Measurements from ENCODE around the gene JDP2. TPM values are rescaled to one million over a fixed set of nuclear protein-coding genes. Genes with fewer than 3 reads are reported as not detected.

Gene JDP2
- polyA plus RNA-seq, 4 donors, result 21.1 to 84.5 (median 24.1) TPM

GRCh38 chr14:75479770-75480600, 52.2 kb downstream of the JDP2 start:
- no peak for DNase-seq (ENCODE audit: low read depth in 4 of 4, low spot score in 3 of 4)

DNA sequence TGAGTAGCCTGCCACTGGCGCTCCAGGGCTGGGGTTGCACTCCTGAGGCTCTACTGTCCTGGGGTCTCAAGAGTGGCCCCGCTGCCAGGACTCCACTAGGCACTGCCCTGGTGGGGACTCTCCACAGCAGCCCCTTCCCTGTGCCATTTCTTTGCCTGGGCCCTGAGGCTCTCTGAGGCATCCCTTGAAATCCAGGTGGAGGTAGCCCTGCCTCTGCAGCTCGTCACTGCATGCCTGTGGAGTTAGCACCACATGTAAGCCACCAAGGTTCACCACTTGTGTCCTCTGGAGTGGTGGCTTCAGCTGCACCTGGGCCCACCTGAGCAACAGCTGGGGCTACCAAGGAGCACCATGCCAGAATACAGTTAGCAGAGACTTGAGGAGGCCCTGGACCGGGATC, 54.5 kb downstream of the JDP2 start:
- DNase-seq (ENCODE audit: low read depth in 4 of 4, low spot score in 3 of 4), result no peak

DNA sequence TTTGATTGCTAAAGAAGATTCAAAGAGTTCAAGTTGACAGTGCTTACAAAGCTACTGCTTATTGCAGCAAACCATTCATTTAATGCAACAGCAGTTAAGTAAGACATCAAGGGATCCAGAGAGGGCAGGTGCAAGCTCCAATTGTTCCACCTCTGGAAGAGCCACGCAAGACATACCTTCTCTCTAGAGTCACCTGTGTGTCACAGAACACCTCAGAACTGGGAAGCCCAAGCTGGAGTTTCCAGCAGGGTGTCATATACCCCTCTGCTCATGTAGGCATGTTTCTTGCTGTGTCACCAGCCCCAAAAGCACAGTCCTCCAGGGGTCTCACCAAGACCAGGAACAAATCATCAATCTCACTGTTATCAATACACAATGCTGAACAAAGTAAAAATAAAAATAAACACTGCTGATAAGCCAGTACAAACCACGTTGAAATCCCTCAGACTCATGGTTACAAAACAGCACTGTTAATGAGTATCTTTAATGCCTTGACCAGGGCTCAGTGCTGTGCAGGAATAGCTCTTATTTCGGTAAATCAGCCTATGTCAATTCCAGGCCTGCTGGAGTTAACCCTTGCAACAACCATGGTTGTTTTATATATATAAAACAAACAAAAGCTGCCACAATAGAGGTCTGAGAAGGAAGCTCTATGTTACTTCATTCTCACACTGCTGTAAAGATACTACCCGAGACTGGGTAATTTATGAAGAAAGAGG, 57.0 kb downstream of the JDP2 start:
- DNase-seq (ENCODE audit: low read depth in 4 of 4, low spot score in 3 of 4), result no peak

DNA sequence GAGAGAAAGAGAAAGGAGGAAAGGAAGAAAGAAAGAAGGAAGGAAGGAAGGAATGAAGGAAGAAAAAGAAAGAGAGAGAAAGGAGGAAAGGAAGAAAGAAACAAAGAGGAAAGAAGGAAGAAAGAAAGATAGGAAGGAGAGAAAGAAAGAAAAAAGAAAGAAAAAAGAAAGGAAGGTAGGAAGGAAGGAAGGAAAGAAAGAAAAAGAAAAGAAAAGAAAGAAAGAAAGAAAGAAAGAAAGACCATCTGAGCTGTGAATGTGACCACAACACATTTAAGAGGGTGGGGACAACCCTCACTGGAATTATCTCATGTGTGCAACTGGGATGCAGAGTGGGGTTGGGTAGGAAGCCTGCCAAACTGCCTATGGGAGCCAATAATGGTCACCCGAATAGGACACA, 58.5 kb downstream of the JDP2 start:
- DNase-seq (ENCODE audit: low read depth in 4 of 4, low spot score in 3 of 4), result no peak

GRCh38 chr14:75487155-75487671, 59.4 kb downstream of the JDP2 start:
- DNase-seq (ENCODE audit: low read depth in 4 of 4, low spot score in 3 of 4), result no peak

GRCh38 chr14:75489480-75489837, 61.6 kb downstream of the JDP2 start:
- DNase-seq (ENCODE audit: low read depth in 4 of 4, low spot score in 3 of 4), result no peak

- DNase-seq (ENCODE audit: low read depth in 4 of 4, low spot score in 3 of 4), result no peak
These were observed 63.7 kb downstream of the JDP2 start for GRCh38 chr14:75491376-75491978.

GRCh38 chr14:75492832-75493591, 65.2 kb downstream of the JDP2 start:
- no peak for DNase-seq (ENCODE audit: low read depth in 4 of 4, low spot score in 3 of 4)

DNA sequence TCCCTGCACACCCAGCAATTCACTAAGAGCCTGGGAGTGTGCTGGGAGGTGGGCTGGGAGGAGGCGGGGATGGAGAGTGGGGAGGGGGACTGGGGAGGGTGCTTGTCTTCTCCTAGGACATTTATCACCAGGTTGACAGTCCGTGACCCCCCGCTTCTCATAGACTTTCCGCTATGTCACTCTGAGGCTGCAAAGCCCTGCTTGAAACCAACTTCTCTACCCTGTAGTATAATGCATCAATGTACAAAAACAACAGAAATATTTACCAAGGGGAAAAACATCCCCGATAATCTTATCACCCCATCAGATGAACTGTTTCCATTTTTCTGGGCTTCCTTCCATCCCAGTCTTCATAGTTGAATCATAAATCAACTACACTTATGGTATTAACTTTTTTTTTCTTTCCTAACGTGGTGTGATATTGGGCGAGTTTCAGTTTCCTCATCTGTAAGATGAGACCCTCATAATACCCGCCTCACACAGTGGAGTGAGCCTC, 65.8 kb downstream of the JDP2 start:
- no peak for DNase-seq (ENCODE audit: low read depth in 4 of 4, low spot score in 3 of 4)

GRCh38 chr14:75494896-75495295, 67.1 kb downstream of the JDP2 start:
- no peak for DNase-seq (ENCODE audit: low read depth in 4 of 4, low spot score in 3 of 4)

- DNase-seq (ENCODE audit: low read depth in 4 of 4, low spot score in 3 of 4), result no peak
These were observed 67.6 kb downstream of the JDP2 start for GRCh38 chr14:75495399-75495798.

GRCh38 chr14:75495882-75496281, 68.1 kb downstream of the JDP2 start:
- no peak for DNase-seq (ENCODE audit: low read depth in 4 of 4, low spot score in 3 of 4)

DNA sequence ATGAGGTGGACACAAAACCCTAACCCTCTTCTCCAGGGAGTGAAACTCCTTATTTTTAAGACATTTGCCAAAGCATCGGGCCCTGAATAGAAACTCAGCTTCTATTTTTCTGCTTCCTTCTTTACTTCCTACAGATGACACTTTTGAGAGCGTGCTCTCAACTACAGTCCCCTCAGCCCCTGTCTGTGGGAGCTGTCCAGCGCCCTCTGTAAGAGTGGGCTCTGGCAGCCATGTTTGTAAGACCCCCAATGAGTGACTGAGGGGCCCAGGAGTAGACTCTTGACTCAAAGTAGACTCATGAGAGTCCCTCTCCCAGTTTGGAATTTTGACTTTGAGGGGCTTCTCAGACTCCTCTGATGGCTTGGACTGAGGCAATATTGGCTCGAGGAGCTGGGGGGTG, 68.9 kb downstream of the JDP2 start:
- DNase-seq (ENCODE audit: low read depth in 4 of 4, low spot score in 3 of 4), result no peak

DNA sequence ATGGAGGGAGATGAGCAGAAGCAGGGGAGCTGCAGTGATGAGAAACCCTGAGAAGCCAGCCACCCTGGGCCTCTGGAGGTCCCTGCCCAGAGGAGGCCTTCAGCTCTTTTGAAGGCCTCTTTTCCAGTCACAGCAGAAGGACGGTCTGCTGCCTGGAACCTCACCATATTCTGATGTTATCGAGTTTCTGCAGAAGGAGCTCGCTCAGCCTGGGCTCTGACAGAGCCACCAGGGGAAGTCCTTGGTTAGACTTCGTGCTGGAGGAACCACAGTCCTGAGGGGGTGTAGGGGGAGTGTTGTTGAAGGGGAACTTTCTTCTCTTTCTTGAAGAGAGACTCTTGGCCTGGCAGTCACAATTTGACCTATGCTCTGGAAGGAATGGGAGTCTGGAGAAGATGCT, 69.4 kb downstream of the JDP2 start:
- DNase-seq (ENCODE audit: low read depth in 4 of 4, low spot score in 3 of 4), result no peak

DNA sequence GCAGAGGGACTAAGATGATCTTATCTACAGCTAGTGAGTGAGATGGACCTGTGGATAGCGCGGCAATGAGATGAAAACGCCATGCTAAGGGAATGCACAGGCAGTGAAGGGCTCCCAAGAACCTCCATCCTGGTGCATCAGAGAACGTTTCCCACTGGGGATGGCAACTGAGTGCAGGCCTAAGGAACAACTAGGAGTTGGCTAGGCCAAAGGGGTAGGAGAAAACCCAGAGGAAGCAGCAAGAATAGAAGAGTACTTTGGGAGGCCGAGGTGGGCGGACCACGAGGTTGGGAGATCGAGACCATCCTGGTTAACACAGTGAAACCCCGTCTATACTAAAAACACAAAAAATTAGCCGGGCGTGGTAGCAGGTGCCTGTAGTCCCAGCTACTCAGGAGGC, 69.9 kb downstream of the JDP2 start:
- no peak for DNase-seq (ENCODE audit: low read depth in 4 of 4, low spot score in 3 of 4)

DNA sequence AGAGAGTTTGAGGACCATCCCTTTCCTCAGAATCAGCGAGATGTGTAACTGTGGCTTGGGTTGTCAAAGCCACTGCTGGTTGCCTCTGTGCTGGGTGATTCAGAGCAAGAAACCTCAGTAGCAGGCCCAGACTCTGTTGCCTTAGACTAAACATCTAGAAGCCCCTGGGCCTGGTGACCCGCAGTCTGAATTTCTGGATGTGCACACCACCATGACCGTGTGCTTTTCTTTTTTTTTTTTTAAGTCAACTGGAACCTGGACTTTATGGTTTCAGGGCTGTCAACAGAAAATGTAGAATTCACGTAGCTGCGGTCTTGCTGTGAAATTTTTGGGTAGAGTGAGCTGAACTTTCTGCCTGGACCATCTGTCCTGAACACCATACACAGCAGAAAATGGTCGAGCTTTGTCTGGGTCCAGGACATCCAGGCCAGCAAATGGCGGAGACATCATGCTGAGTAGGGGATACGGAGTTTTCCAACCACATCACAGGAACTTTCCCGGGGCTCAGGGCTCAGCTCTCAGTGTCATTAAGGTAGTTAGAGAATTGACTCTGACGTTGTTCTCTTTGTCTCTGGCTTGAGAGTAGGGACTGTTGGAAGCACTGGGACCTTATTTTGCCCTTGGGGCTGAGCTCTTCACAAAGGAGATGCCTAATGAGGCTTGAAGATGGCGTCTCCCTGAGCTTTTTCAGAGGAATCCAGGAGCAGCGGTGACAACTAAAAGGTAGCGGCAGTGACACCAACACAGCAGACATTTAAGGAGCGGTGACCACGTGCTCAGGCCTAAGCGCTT, 71.5 kb downstream of the JDP2 start:
- no peak for DNase-seq (ENCODE audit: low read depth in 4 of 4, low spot score in 3 of 4)

DNA sequence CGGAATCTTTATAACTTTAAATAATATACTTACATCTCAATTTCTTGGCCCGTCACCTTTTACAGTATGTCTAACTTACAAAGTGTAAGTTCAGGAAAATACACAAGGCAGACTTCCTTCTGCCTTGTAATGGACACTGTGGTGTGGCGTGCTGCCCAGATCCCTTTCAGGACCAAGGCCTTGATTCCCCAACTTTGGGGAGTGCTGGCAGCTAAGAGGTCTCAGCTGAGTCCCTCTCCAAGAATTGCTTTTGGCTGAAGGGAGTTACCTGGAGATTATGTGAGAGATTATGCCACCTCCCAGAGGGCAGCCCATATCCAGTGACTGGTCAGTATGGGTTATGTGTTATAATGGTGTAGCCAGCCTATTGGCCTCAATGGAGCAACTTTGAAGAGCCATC, 73.3 kb downstream of the JDP2 start:
- DNase-seq (ENCODE audit: low read depth in 4 of 4, low spot score in 3 of 4), result no peak

DNA sequence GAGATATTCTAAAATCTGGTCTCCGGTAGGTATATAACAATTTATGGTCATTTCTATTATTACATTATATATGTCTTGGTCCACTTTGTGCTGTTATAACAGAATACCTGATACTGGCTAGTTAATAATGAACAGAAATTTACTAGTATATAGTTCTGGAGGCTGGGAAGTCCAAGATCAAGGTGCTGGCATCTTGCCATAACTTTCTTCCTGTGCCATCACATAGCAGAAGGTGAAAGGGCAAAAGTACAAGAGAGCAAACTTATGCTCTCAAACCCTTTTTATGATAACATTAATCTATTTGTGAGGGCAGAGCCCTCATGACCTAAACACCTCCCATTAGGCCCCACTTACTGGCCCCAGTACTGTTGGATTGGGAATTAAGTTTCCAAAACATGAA, 76.6 kb downstream of the JDP2 start:
- DNase-seq (ENCODE audit: low read depth in 4 of 4, low spot score in 3 of 4), result no peak

DNA sequence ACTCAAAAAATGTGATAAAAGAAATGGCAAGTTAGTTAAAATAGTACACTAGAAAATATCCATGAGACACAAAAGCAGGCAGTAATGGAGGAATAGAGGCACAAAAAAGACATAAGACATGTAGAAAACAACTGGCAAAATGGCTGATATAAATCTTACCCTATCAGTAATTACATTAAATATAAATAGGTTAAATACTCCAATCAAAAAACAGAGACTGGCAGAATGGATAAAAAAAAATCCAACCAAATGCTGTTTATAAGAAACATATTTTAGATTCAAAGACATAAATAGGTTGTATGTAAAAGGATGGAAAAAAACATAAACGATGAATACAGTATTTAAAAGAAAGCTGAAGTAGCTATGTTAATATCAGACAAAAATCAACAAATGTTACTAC, 79.1 kb downstream of the JDP2 start:
- DNase-seq (ENCODE audit: low read depth in 4 of 4, low spot score in 3 of 4), result no peak

GRCh38 chr14:75510547-75510946, 82.7 kb downstream of the JDP2 start:
- no peak for DNase-seq (ENCODE audit: low read depth in 4 of 4, low spot score in 3 of 4)

Measured in left renal pelvis (tissue), 4 donors.